NCI-H187 treated with DMSO at 0.1 percent for 48 hours (cell line): ENCODE results near the gene STX12.
"Not testable (repeated sequence)": the region's sequence is repeated elsewhere in the genome, so short reads cannot be mapped to it uniquely, and the experiment has no call there.

Experiments used
- DNase-seq: peaks from one replicate; lab custom pipeline; 2025; lab: John Stamatoyannopoulos, UW

STX12 gene

GRCh38 chr1:27830621-27831440 is 57.8 kb downstream of the STX12 start, which contains the start of gene PPP1R8:
TSS of gene PPP1R8 (plus strand) at chr1:27830782. CDS start at chr1:27830836, 54 bp downstream.
- peak; percentile 78 for DNase-seq

- no peak for DNase-seq
These were observed 58.8 kb downstream of the STX12 start for GRCh38 chr1:27831568-27832410.

DNA sequence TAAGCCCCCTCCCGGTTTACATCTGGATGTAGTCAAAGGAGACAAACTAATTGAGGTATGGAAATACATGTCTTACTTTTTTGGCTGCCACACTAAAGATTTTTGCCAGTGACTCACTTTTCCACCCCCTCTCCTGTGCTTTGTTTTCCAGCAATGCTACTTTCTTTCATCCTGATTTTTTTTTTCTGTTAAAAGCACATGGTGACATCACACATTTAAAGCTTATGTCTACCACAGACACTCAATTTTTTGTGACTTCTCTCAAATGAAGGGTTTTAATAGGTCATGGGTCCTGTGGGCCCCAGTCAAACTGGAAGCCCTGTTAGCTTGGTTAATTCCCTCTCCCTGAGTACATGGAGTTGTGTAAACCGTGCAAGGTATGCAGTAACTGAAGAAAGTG is 59.7 kb downstream of the STX12 start:
- no peak for DNase-seq

DNA sequence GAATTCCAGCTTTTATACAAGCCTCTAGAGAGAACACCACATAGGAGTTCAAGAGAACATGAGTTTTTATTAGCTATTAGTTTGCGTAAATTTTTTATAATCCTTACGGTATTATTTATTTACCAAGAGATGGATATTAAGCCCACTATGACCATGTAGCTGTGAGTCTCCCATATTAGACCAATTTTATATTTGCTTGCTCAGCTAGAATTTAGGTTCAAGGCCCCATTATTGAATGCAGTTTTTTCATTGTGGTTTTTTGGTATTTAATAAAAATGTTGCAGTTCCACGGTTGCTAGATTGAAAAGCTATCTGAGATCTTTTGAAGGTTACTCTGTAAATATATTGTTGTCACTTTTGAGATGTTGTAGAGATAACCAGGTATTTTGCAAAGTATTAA is 60.5 kb downstream of the STX12 start:
- no peak for DNase-seq

- DNase-seq, result no peak
These were observed 62.0 kb downstream of the STX12 start for GRCh38 chr1:27835046-27835445.

GRCh38 chr1:27835501-27835900 is 62.5 kb downstream of the STX12 start:
- no peak for DNase-seq

GRCh38 chr1:27849951-27850350 is 76.9 kb downstream of the STX12 start:
- no peak for DNase-seq

GRCh38 chr1:27855085-27855484 is 82.1 kb downstream of the STX12 start:
- DNase-seq, result no peak

GRCh38 chr1:27856561-27857343 is 83.7 kb downstream of the STX12 start:
- no peak for DNase-seq

- not testable (repeated sequence) for DNase-seq
These were observed 84.5 kb downstream of the STX12 start for GRCh38 chr1:27857552-27857951.

DNA sequence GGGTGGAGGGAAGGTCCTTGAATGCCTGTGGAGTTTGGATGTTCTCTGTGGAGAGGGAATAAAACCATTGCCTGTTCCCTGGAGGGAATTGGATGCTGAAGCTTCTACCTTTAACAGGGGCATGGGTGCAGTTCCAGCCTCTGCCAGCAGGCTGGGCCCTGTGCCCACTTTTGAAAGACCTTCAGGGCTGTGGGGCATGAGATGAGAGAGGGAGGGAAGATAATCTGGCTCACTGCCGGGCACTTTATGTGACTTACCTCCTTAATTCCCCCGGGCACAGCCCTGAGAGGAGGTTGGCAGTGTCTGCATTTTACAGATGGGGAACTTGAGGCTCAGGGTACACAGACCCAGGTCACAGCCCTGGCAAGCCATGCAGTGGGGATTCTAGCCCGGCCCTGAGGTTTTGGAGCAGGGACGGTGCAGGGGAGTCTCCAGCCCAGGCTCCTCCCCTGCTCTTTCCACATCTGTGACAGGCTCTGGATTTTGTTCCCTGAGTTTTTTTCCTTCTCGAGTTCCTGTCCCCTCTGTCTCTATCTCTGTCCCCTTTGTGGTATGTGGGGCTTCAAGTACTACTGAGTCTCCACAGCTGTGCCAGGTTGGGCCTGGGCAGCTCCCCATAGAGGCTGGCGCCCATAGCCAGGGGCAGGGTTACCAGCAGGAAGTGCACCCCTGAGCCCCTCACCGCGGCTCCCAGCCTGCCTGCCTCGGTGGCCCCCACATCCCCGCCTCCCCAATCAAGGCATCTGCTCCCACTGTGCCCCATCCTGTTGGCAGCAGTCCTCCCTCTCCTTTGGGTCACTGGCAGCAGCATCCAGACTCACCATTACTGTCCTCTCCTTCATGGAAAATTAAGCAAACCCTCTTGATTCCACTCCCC is 85.3 kb downstream of the STX12 start:
- peak; percentile 5 for DNase-seq

- DNase-seq, result no peak
These were observed 86.0 kb downstream of the STX12 start for GRCh38 chr1:27858949-27859576.

DNA sequence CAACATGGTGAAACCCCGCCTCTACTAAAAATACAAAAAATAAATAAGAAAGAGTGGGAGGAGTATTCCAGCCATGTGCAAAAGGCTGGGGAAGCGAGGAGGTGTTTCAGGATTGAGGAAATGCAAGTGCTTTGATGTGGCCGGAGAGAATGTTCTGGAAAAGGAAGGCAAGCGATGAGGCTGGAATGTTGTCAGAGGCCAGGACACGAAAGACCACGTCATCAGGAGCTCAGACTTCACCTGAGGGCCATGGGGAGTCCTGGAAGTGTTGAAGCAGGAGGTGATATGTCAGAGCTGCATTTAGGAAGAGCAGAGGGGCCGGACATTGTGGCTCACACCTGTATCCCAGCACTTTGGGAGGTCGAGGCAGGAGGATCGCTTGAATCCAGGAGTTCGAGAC is 88.4 kb downstream of the STX12 start:
- DNase-seq, result no peak

DNA sequence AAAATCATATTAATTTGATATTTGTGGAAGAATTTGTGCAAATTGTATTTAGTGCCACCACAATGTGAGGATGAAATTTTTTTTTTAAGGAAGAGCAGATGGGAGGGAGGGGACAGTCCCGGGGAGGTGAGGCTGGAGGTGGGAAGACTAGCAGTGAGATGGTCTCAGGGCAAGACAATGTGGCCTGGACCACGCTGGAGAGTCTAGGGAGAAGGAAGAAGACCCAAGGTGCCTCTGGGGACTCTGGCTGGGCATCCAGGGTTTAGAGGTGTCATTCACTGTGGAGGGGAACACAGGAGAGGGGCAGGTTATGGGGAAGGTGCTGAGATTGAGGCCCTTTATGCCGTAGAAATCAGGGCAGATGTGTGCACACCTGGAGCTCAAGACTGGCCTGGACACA is 89.0 kb downstream of the STX12 start:
- no peak for DNase-seq

DNA sequence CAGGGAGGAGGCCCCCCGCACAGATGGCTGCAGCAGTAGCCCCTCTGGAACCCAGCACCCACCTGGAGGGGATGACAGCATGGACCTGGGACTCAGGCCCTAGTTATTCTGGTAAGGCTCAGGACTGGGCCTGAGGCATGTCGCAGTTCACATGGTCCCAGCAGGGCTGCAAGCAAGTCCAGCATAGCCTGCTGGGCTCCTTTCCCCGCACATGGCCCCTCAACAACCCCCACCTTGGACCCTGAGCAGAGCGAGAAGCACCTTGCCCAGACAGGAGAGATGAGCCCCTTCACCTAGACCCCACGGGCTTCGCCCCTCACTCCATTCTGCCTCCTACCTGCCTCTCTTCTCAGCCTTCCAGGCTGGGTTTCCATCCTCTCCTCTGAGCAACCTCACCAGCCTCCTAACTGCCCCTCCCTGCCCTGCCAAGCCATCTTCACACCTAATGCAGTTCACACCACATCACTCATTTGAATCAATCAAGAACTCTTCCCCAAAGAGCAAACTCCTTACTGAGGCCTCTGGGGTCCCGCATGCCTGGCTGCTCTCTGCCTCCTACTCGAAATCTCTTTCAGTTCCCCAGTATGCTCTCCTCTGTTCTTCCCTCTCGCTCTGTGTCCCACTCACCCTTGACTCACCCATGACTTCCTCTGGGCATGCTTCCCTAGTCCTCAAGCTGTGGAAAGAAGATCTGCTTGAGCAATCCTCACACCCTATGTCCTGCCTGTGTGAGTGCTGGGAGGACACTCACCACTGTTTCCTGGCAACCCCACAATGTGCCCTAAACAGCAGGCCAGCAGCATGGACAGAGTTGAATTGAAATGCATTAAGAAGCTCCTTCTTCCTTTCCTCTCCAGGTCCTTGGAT is 89.9 kb downstream of the STX12 start:
- DNase-seq, result no peak

DNA sequence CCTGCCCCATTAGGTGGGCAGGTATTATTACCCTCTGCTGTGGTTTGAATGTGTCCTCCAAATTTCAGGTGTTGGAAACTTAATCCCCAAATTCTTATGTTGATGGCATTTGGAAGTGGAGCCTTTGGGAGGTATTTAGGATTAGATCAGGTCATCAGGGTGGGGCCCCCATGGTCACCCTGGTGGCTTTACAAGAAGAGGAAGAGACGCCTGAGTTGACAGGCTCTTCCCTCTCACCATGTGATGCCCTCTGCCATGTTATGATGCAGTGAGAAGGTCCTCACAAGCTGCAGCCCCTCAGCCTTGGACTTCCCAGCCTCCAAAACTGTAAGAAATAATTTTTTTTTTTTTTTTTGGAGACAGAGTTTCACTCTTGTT is 90.5 kb downstream of the STX12 start:
- no peak for DNase-seq

GRCh38 chr1:27864264-27864895 is 91.4 kb downstream of the STX12 start:
- DNase-seq, result no peak

DNA sequence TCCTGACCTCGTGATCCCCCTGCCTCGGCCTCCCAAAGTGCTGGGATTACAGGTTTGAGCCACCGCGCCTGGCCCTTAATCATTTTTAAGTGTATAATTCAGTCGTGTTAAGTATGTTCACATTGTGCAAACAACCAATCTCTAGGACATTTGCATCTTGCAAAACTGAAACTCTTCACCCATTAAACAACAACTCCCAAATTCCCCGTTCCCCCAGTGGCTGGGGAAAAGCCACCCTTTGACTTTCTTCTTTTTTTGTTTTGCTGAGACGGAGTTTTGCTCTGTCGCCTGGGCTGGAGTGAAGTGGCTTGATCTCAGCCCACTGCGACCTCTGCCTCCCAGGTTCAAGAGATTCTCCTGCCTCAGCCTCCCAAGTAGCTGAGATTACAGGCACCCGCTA is 92.8 kb downstream of the STX12 start:
- DNase-seq, result no peak

DNA sequence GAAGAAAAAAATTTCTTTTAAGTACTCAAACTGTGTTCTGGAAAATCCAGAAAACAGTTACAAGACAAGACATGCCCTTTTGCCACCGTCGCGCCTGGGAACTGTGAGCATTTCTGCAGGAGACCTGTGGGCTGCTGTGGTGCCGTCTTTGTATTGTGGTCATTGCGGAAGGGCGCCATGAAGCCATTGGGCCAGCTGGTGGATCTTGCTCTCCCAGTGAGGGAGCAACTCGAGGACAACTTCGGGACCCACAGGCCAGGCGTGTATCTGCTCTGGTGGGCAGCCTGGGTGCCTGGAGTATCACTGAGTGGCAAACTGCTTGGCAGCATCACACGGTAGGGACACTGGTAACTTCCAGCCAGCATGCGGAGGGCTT is 95.5 kb downstream of the STX12 start:
- DNase-seq, result no peak
